MM.1S (cell line): ENCODE data around the gene BCAR3.

Experiments used
- DNase-seq: peaks from one replicate; pipeline ENCODE4 v3.0.0-alpha.2; 2015
- H2AFZ ChIP-seq: fragments of 300-600 bp; sonication (generic); 2 replicates; pipeline ENCODE4 v1.6.0; 2016; ENCODE audit warnings: antibody characterized with exemption, low read length
- H3F3A ChIP-seq: fragments of 300-600 bp; sonication (generic); 2 replicates; pipeline ENCODE4 v1.6.1; 2016; ENCODE audit warnings: mild to moderate bottlenecking, antibody characterized with exemption, low read length, moderate library complexity, mixed read lengths; ENCODE audit not compliant: insufficient read depth
- H3K27ac ChIP-seq: fragments of 300-600 bp; sonication (generic); 2 replicates; pipeline ENCODE4 v1.5.1; 2016; ENCODE audit warnings: mild to moderate bottlenecking, low read length
- H3K27me3 ChIP-seq: fragments of 300-600 bp; sonication (generic); replicated peaks from 2 replicates; pipeline ENCODE4 v1.6.0; 2016; ENCODE audit warnings: low read length; ENCODE audit not compliant: insufficient read depth
- H3K36me3 ChIP-seq: fragments of 300-600 bp; sonication (generic); replicated peaks from 2 replicates; pipeline ENCODE4 v1.6.1; 2016; ENCODE audit warnings: mild to moderate bottlenecking, low read length, mixed read lengths; ENCODE audit not compliant: insufficient read depth
- H3K4me1 ChIP-seq: fragments of 300-600 bp; sonication (generic); 2 replicates; pipeline ENCODE4 v1.6.1; 2016; ENCODE audit warnings: low read length, mixed read lengths
- H3K4me2 ChIP-seq: fragments of 300-600 bp; sonication (generic); 2 replicates; pipeline ENCODE4 v1.6.0; 2016; ENCODE audit warnings: low read depth, low read length
- H3K4me3 ChIP-seq: fragments of 300-600 bp; sonication (generic); 2 replicates; pipeline ENCODE4 v1.5.1; 2016; ENCODE audit warnings: low read length, mixed read lengths
- H3K79me2 ChIP-seq: fragments of 300-600 bp; sonication (generic); 2 replicates; pipeline ENCODE4 v1.6.1; 2016; ENCODE audit warnings: mixed run types, low read length, mixed read lengths
- H3K9ac ChIP-seq: fragments of 300-600 bp; sonication (generic); 2 replicates; pipeline ENCODE4 v1.6.1; 2016; ENCODE audit warnings: low read length, mixed read lengths
- H3K9me2 ChIP-seq: fragments of 300-600 bp; sonication (generic); replicated peaks from 2 replicates; pipeline ENCODE4 v1.6.1; 2016; ENCODE audit warnings: mild to moderate bottlenecking, low read length, mixed read lengths; ENCODE audit not compliant: insufficient read depth
- H3K9me3 ChIP-seq: fragments of 300-600 bp; sonication (generic); replicated peaks from 2 replicates; pipeline ENCODE4 v1.6.1; 2016; ENCODE audit warnings: mild to moderate bottlenecking, low read length, mixed read lengths; ENCODE audit not compliant: insufficient read depth
- H4K20me1 ChIP-seq: fragments of 300-600 bp; sonication (generic); 2 replicates; pipeline ENCODE4 v1.6.1; 2016; ENCODE audit warnings: mild to moderate bottlenecking, low read length, moderate library complexity, mixed read lengths; ENCODE audit not compliant: insufficient read depth
- CTCF ChIP-seq: fragments of 300-600 bp; sonication (generic); IDR thresholded peaks from 2 replicates; pipeline ENCODE4 v1.5.1; 2016; ENCODE audit warnings: antibody characterized with exemption, low read length, mixed read lengths
- EZH2 ChIP-seq: fragments of 300-600 bp; sonication (generic); optimal IDR thresholded peaks from 2 replicates; pipeline ENCODE3; 2017; ENCODE audit warnings: low read depth, mild to moderate bottlenecking, antibody characterized with exemption, low read length, mixed read lengths
- EZH2phosphoT487 ChIP-seq: fragments of 300-600 bp; sonication (generic); IDR thresholded peaks from 2 replicates; pipeline ENCODE4 v1.6.1; 2018; ENCODE audit warnings: antibody characterized with exemption, low read length

BCAR3 gene

GRCh38 chr1:93533677-93534076, 148.0 kb downstream of the BCAR3 start:
- H3K9ac ChIP-seq = no peak overlapping the region
- H3K9me2 ChIP-seq = no peaks in the 10 kb centered on the region
- H2AFZ ChIP-seq = no peak overlapping the region
- DNase-seq = no peak
- H3K27me3 ChIP-seq = no peaks in the 10 kb centered on the region
- H3F3A ChIP-seq = no peaks in the 10 kb centered on the region
- H3K4me2 ChIP-seq = no peak overlapping the region
- no peak overlapping the region for H3K27ac ChIP-seq
- TF ChIP-seq EZH2 (no peak), EZH2phosphoT487 (no peak), CTCF (no peak)
- no peaks in the 10 kb centered on the region for H3K36me3 ChIP-seq
- H3K4me3 ChIP-seq = no peak overlapping the region
- no peaks in the 10 kb centered on the region for H3K4me1 ChIP-seq
- no peaks in the 10 kb centered on the region for H4K20me1 ChIP-seq
- H3K9me3 ChIP-seq = no peaks in the 10 kb centered on the region
- no peaks in the 10 kb centered on the region for H3K79me2 ChIP-seq

GRCh38 chr1:93532780-93533378, 148.8 kb downstream of the BCAR3 start:
- no peak overlapping the region for H3K9ac ChIP-seq
- no peaks in the 10 kb centered on the region for H3K36me3 ChIP-seq
- no peak overlapping the region for H3K4me2 ChIP-seq
- no peak overlapping the region for H3K27ac ChIP-seq
- H4K20me1 ChIP-seq = no peaks in the 10 kb centered on the region
- H3K9me3 ChIP-seq = no peaks in the 10 kb centered on the region
- no peaks in the 10 kb centered on the region for H3K9me2 ChIP-seq
- H3K27me3 ChIP-seq = no peaks in the 10 kb centered on the region
- TF ChIP-seq EZH2 (no peak), CTCF (no peak), EZH2phosphoT487 (no peak)
- H3K4me1 ChIP-seq = no peaks in the 10 kb centered on the region
- H2AFZ ChIP-seq = no peak overlapping the region
- H3K4me3 ChIP-seq = no peak overlapping the region
- H3F3A ChIP-seq = no peaks in the 10 kb centered on the region
- H3K79me2 ChIP-seq = no peaks in the 10 kb centered on the region
- no peak for DNase-seq

GRCh38 chr1:93531193-93531592, 150.4 kb downstream of the BCAR3 start:
- H3K4me2 ChIP-seq = no peak overlapping the region
- H2AFZ ChIP-seq = no peak overlapping the region
- no peak overlapping the region for H3K27ac ChIP-seq
- no peaks in the 10 kb centered on the region for H3F3A ChIP-seq
- no peak overlapping the region for H3K9ac ChIP-seq
- no peaks in the 10 kb centered on the region for H3K9me3 ChIP-seq
- no peaks in the 10 kb centered on the region for H3K9me2 ChIP-seq
- no peaks in the 10 kb centered on the region for H3K4me1 ChIP-seq
- no peak overlapping the region for H3K4me3 ChIP-seq
- H3K36me3 ChIP-seq = no peaks in the 10 kb centered on the region
- no peaks in the 10 kb centered on the region for H3K79me2 ChIP-seq
- DNase-seq = no peak
- TF ChIP-seq CTCF (no peak), EZH2 (no peak), EZH2phosphoT487 (no peak)
- no peaks in the 10 kb centered on the region for H4K20me1 ChIP-seq
- H3K27me3 ChIP-seq = no peaks in the 10 kb centered on the region
